GM20000 (cell line): ENCODE measurements around the gene ADM5.
"Not testable (repeated sequence)": the region's sequence is repeated elsewhere in the genome, so short reads cannot be mapped to it uniquely, and the experiment has no call there.

Experiments
- DNase-seq: peaks from one replicate; pipeline ENCODE4 v3.0.0; 2012; ENCODE audit warnings: low spot score
- CTCF ChIP-seq: IDR thresholded peaks from 2 replicates; pipeline ENCODE4 v1.5.1; 2012; ENCODE audit warnings: mild to moderate bottlenecking, control low read depth; ENCODE audit errors: extremely low read depth, missing control alignments

ADM5 gene

GRCh38 chr19:49710372-49710951 is 21.1 kb downstream of the ADM5 start:
- no peak for DNase-seq
- no peak for TF ChIP-seq CTCF

- DNase-seq = no peak
- TF ChIP-seq CTCF = no peak
These were observed 23.0 kb downstream of the ADM5 start for GRCh38 chr19:49712397-49712859.

GRCh38 chr19:49713236-49713845 is 23.9 kb downstream of the ADM5 start:
- TF ChIP-seq CTCF = no peak
- DNase-seq = no peak

GRCh38 chr19:49716154-49716553 is 26.8 kb downstream of the ADM5 start:
- DNase-seq = no peak
- no peak for TF ChIP-seq CTCF

- TF ChIP-seq CTCF = no peak
- no peak for DNase-seq
These were observed 29.1 kb downstream of the ADM5 start for GRCh38 chr19:49718511-49718910.

- no peak for TF ChIP-seq CTCF
- no peak for DNase-seq
These were observed 29.6 kb downstream of the ADM5 start for GRCh38 chr19:49718991-49719390.

GRCh38 chr19:49719420-49719819 is 30.0 kb downstream of the ADM5 start:
- DNase-seq = not testable (repeated sequence)

- TF ChIP-seq CTCF = no peak
- no peak for DNase-seq
These were observed 38.0 kb downstream of the ADM5 start for GRCh38 chr19:49727217-49728030.
